Measurements from ENCODE around the gene TCEAL8.

Gene TCEAL8

GRCh38 chrX:103214870-103215424 lies 40.0 kb downstream of the TCEAL8 start, which contains the start of gene BEX4:
Gene BEX4 (plus strand): TSS chrX:103215108. CDS start chrX:103216154, 1,046 bp downstream.
- Histone ChIP-seq H3K27me3 (replicated peaks; ENCODE audit: control insufficient read depth, insufficient read depth, low read length) (peaks cover 19% of the 10 kb centered on the region), H3K4me3 (ENCODE audit: low read length) (peak within 1 kb of the TSS; percentile 81), H3K4me1 (ENCODE audit: control insufficient read depth, insufficient read depth, low read length) (no peaks in the 10 kb centered on the region), H3K9me3 (ENCODE audit: control insufficient read depth, low read length) (no peaks in the 10 kb centered on the region), H3K9ac (ENCODE audit: low read length) (peak within 1 kb of the TSS; percentile 80), H3K36me3 (ENCODE audit: control insufficient read depth, insufficient read depth, low read length, severe bottlenecking) (no peaks in the 10 kb centered on the region)
- peak; percentile 83 for DNase-seq (ENCODE audit: low read depth)

- H3K9me3 ChIP-seq (ENCODE audit: control insufficient read depth, low read length), result no peaks in the 10 kb centered on the region
- H3K27me3 ChIP-seq (replicated peaks; ENCODE audit: control insufficient read depth, insufficient read depth, low read length), result peaks cover 6% of the 10 kb centered on the region
- no peak overlapping the region for H3K9ac ChIP-seq (ENCODE audit: low read length)
- H3K36me3 ChIP-seq (ENCODE audit: control insufficient read depth, insufficient read depth, low read length, severe bottlenecking), result no peaks in the 10 kb centered on the region
- no peak for DNase-seq (ENCODE audit: low read depth)
- H3K4me1 ChIP-seq (ENCODE audit: control insufficient read depth, insufficient read depth, low read length), result no peaks in the 10 kb centered on the region
- H3K4me3 ChIP-seq (ENCODE audit: low read length), result no peak overlapping the region
Observed at GRCh38 chrX:103212749-103213457, 42.1 kb downstream of the TCEAL8 start.

- peak; percentile 81 for DNase-seq (ENCODE audit: low read depth)
- H3K36me3 ChIP-seq (ENCODE audit: control insufficient read depth, insufficient read depth, low read length, severe bottlenecking), result no peaks in the 10 kb centered on the region
- no peak overlapping the region for H3K9ac ChIP-seq (ENCODE audit: low read length)
- peaks cover 6% of the 10 kb centered on the region for H3K27me3 ChIP-seq (replicated peaks; ENCODE audit: control insufficient read depth, insufficient read depth, low read length)
- H3K9me3 ChIP-seq (ENCODE audit: control insufficient read depth, low read length), result peaks cover 6% of the 10 kb centered on the region
- H3K4me1 ChIP-seq (ENCODE audit: control insufficient read depth, insufficient read depth, low read length), result no peaks in the 10 kb centered on the region
- no peak overlapping the region for H3K4me3 ChIP-seq (ENCODE audit: low read length)
Observed at GRCh38 chrX:103211012-103211715, 43.8 kb downstream of the TCEAL8 start.

GRCh38 chrX:103210056-103210455 lies 44.9 kb downstream of the TCEAL8 start:
- H3K36me3 ChIP-seq (ENCODE audit: control insufficient read depth, insufficient read depth, low read length, severe bottlenecking), result no peaks in the 10 kb centered on the region
- peaks cover 6% of the 10 kb centered on the region for H3K9me3 ChIP-seq (ENCODE audit: control insufficient read depth, low read length)
- H3K4me1 ChIP-seq (ENCODE audit: control insufficient read depth, insufficient read depth, low read length), result no peaks in the 10 kb centered on the region
- H3K9ac ChIP-seq (ENCODE audit: low read length), result no peak overlapping the region
- no peak overlapping the region for H3K4me3 ChIP-seq (ENCODE audit: low read length)
- DNase-seq (ENCODE audit: low read depth), result no peak
- peaks cover 11% of the 10 kb centered on the region for H3K27me3 ChIP-seq (replicated peaks; ENCODE audit: control insufficient read depth, insufficient read depth, low read length)

Data from adipocyte (in vitro differentiated cells).